NK-92 (cell line): ENCODE results near the gene RPL5.

Source experiments
- DNase-seq: peaks from one replicate; lab custom pipeline; 2025; ENCODE audit not compliant: unreplicated experiment; lab: John Stamatoyannopoulos, UW

RPL5 gene

DNA sequence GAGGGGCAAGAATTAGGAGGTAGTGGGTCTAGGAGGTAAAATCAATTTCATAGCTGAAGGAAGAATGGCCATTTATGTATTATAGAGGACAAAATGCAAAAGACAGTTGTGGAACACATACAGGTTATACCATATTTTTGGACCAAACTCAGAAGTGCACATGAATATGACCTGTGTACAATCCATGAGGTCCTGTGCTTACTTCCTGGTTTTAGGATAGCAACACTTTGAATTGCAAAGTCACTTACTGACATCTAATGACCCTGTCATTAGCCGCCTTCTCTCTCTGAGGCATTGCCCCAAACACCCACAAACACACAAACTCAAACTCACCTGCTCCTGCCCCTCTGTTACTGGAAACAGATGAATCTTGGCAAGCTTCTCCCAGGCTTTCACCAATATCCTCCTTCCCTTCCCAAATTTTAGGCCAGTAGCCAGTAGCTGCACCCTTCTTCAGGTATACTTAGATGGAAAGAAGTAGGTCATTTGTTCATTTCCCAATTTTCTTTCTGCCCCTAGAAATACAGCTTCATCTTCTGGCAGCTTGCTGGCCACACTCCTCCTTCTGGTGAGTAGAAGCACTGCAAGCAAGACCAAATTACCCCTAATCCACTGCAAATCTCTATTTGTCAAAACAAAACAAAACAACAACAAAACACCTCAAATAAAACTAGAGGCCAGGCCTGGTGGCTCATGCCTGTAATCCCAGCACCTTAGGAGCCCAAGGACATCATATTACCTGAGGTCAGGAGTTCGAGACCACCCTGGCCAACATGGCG lies 13.7 kb upstream of the RPL5 start:
- no peak for DNase-seq

DNA sequence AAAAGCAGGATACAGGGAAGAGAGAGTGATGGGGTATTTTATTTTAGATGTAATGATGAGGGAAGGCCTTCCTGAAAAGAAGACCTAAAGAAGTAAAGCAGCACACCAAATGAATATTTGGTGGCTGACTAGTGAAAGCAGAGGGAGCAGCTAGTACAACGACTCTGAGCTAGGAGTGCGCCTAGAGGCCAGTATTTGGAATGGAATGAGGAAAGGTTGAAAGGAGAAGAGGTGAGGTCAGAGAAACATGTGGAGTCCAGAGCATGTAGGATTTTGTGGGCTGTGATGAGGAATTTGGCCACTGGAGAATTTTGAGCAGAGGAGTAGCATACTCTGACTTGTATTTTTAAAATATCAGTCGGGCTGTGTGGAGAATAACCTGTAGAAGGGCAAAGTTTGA lies 11.8 kb upstream of the RPL5 start:
- DNase-seq = no peak

DNA sequence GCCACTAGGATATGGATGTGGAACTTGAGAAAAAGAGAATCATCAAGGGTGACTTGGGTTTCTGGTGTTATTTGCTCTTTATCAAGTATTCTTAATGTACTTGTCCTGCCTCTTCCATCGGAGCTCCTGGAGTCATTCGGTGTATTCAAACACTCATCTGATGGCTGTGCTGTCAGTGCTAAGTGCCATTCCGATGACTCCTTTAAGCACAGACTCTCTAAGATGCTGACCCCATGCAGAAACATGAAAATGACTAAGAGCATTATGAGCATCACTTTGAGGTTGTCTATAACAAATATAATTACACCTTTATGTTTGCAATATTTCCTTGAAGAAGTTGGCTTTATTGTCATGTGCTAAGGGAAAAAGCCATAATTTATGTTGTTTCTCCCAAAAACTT lies 11.3 kb upstream of the RPL5 start:
- DNase-seq = no peak

DNA sequence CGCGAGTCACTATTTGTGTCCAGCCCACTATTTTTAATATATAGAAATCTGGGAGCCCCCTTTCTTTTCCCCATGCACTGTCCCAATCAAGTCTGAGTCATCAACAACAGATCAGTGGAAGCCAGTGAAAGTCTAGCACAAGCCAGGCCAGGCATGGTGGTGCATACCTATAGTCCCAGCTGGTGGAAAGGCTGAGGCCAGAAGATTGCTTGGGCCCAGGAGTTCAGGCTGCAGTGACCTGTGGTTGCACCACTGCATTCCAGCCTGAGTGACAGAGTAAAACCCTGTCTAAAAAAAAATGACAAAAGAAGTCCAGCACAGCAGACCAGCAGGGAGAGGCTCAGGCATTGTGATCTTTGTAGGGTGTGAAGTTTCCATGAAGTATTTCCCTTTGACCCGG lies 9.0 kb upstream of the RPL5 start:
- no peak for DNase-seq

DNA sequence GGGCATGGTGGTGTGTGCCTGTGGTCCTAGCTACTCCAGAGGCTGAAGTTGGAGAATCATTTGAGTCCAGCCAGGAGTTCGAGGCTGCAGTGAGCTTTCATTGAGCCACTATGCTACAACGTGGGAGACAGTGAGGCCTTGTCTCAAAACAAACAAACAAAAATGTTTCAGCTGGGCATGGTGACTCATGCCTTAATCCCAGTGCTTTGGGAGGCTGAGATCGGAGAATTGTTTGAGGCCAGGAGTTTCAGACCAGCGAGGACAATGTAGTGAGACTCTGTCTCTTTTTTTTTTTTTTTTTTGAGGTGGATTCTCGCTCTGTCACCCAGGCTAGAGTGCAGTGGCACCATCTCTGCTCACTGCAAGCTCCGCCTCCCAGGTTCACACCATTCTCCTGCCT lies 5.0 kb upstream of the RPL5 start:
- no peak for DNase-seq

DNA sequence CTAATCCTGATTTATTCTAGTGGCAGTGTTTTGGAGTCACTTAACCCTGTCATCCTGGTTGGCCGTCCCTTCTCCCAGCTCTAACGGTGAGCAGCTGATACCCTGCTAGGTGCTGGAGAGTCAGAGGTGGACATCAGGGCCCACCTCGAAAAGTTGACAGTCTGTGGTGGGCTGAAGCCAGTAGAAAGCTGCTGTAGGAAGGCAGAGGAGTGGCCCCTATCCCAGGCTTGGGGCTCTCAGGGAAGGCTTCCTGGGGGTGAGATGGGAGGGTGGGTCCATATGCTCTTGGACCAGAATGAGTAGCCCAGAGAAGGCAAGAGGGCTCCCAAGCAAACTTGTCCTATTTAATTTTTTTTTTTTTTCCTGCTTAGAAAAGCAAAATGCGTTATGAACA lies 475 bp upstream of the RPL5 start:
- DNase-seq = no peak

DNA sequence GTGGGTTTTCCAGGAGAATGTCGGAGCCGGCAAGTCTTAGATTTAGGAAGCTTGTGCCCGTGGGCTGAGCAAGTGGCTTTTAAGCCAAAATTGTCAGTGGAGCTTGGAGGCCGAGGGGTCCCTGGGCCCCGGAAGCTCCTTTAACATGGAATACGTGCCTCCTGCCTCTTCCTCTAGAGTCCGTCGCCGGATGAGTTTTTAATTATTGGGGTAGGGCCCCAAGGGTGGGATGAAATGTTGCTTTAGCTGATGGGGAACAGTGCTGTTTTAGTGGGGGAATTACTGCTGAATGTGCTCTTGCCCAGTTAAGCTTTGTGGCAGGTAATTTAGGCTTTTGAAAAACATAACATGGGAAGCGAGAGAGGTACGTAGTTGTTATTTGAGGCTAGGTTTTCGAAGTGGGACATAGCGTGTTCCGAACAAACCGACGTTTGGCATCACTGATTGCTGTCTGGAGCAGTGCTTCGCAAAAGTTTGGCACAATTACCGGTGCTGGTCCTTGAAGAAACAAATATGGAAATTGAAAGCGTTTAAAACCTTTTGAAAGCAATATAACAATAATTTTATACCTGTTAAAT lies 786 bp downstream of the RPL5 start:
- no peak for DNase-seq

DNA sequence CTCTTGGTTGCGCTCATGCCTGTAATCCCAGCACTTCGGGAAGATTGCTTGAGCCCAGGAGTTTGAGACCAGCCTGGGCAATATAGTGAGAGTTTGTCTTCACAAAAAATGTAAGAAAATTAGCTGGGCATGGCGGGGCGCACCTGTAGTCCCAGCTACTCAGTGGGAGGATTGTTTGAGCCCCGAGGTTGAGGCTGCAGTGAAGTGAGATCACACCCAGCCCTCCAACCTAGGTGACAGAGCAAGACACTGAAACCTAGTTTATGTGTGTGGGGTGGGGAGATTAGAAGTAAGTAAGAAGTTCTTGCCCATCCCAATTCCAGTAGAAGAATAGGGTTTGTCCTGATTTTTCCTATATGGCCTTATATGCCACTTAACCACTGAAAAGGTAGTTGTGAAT lies 2.0 kb downstream of the RPL5 start:
- DNase-seq = no peak

DNA sequence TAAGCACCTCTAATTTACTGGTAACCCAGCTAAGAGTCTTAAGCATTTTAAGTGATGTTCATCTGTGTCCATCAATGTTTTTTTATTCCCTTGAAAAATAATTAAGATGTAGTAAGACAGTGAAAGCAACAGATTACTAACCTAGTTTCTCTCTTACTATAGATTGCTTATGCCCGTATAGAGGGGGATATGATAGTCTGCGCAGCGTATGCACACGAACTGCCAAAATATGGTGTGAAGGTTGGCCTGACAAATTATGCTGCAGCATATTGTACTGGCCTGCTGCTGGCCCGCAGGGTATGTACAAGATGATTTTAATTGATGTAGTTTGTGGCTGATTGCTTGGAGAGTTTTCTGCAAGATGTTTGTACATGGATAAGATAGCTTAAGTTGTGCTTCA lies 2.8 kb downstream of the RPL5 start:
- DNase-seq = no peak

DNA sequence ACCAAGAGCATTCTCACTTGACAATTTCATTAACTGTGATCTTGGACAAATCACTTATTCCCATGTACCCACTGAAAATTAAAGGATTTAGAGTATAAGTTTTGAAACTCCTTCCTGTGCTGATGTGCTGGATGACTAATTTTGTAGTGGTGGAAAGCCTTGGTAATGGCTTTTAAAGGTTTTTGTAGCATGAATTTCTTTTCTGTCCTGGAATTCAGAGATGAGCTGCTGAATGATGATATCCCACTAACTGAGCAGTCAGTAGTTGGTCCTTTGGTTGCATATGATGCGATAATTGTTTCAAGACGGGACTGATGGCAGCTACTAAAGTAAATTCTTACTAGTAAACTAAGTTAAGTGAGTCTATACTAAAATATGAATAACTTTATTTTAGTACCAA lies 5.2 kb downstream of the RPL5 start:
- no peak for DNase-seq

DNA sequence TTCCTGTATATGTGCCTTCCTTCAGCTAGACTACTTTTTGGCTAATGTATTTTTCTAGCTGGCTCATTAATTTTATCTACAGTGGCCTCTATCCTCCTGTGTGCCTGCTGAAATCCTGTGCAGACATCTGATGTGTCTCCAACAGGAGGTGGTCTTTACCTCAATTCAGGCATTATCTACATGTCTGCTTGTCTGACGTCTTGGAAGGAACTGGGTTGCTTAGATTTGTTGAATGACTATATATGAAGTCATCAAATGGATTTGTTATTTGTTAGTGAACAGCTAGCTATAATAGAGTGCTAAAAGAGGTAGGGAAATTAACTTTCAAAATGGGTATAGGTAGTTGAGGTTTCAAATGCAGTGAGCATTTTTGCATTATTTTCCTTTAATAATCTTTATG lies 6.7 kb downstream of the RPL5 start:
- no peak for DNase-seq

DNA sequence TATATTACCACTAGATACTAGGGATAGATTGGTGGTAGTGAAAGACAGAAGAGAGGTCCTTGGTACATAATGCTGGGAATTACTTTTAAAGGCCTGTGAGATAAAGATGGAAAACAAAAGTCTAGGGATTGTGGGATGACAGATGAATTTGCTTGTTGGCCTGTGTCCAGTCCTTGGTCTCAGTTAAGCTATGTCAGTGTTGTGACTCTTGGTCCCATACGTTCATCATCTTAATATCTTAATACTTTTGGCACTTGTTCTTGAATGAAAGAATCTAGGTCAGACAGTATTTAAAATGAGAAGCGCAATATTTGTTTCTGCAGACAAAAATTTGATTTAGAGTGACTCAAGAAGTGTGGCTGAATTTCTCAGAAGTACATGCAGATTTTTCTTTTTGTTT lies 7.6 kb downstream of the RPL5 start:
- DNase-seq = no peak

DNA sequence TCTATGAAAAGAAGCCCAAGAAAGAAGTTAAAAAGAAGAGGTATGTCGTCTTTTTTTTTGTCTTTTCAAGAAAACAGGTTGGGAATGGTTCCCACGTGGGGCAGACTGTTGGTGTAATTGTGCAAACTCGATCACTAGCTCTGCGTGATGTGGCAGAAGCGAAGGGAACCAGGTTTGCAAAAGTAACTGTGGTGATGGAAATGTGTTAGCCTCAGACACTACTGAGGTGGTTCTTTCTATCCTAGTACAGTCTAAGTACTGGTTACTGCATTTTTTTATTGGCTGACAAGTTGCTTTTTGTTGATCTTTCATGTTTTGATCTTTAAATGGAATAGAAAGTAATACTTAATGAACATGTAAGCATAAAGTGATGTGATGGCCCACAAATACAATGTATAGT lies 8.8 kb downstream of the RPL5 start:
- no peak for DNase-seq

DNA sequence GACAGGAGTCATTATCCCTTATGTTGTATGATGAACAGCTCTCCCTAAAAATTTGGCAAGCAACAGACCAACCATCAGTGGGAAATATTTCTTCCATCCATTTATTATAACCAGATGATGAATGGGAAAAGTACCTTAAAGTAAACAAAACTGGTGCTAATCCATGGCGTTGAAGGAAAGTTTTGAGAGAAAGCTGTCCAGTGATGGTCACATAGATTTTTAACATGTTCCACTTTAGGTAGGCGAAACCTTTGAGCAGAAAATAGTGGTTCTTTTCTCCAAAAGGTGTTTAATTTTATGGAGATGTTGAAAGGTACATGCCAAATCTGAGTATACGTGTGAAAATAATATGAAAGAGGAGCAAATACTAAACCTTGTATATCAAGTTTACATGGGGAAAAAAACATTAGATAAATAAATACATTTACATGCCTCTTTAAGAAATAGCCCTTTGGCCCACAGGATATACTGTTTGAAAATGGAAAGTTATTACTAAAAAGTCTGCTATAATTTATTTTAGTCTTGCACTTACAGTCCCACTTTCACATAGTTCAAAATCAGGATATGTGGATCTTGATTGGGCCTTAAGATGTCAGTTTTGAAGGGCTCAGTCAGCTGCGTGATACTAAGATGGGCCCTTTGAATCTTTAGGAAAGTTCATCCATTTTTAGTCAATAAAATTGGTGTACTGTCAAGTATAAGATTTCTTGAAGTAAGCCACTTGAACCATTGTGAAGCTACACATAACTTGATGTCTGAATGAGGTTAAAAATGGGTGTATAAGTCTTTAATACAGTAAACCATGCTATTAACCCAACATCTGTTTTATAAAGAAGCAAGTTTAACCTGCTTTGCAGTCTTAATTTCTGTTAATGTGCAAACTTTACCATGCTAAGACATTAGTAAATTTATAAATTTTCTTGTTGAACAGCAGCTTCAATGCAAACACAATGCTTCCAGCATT lies 10.5 kb downstream of the RPL5 start:
- DNase-seq = no peak

DNA sequence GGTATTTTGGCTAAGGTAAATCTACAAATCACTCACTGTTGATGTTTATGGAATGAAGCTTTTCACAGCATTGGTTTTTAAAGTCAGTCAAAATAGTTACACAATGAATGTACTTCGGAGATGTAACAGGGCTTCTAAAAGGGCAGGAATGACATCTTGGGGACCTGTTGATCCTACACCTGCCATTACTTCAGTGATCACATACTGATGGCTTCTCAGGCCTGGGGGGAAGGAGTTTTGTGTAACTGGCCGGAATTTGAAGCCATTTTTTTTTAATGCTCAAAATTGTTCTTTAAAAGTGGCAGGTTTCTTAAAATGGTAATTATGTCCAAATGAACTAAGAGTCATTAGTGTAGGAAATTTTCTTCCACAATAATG lies 11.2 kb downstream of the RPL5 start:
- no peak for DNase-seq

DNA sequence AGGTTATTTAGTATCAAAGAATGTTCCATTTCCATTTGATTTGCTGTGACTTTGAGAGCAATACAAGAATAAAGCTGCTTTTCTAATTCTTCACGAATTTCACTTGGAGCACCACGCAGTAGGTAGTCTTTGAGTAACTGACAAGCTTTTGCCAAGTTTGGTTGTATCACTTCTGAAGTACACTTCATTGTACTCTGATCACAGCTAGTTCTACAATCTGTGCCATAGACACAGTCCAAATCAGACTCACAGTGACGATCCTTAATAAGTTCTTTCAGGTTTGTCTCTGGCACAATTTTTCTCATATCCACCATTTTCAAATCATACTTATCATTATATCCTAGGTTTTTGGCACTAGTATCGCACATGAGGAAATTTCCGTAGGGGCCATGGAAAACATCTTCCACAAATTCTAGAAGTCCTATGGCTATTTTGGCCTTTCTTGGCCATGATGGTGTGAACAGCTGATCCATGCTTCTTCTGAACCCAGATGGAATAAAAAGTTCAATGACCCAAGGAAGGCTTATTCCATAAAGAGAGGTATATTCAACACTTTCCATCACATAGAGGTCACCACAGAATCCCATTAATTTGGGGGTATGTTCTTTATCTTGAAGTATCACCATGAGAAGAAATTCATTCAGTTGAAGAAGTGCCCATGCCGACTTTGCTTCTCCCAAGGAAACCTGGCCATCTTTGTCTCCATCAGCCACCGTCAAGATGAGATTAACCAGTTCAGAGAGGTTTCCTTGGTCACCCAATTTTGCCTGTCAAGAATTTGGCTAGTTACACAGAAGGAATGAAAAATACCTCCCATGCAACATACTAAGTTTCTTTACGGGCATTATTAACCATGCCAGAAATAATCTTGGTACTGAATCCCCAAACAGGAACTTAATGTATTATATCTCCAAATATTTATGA lies 11.9 kb downstream of the RPL5 start:
- DNase-seq = no peak

DNA sequence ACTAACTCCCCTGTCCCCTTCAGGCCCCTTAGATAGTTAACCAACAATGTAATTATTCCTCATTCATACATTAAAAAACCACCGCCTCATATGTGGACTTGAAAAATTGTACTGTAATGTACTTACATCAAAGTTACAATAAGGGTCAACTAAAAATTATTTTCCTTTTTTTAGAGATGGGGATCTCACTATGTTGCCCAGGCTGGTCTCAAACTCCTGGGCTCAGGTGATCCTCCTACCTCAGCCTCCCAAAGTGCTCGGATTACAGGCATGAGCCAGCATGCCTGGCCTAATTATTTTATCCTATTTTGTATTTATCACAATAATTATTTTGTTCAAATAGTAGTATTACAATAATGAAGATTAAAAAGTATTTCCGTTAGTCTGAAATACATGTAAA lies 12.6 kb downstream of the RPL5 start:
- DNase-seq = no peak

DNA sequence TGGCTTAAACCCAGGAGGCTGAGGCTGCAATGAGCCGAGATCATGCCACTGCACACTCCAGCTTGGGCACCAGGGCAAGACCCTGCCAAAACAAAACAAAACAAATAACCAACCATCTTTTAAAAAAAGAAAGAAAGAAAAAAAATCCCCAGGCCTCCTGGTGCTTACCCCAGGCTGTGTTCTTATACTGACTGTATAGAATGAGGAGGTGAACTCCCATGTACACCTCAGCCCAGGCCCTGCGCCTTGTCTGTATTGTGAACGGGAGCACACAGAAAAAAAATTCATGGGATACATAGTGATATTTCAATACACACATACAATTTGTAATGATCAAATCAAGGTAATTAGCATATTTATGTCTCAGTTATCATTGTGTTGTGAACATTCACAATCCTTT lies 14.1 kb downstream of the RPL5 start:
- DNase-seq = no peak

DNA sequence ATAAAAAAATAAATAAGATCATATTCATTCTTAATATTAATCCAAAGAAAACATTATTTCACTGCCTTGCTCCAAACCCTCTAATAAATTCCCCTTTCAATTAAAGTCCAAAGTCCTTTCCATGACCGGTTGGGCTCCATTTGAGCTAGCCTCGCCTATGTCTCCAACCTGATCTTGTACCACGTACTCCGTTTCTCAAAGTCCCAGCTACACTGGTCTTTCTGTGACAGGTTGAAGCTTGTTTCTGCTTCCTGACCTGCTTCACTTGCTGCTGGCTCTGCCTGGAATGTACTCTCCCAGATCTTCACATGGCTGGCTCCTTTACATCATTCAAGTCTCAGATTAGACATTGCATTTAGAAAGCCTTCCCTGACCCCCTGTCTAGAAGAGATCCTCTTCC lies 16.4 kb downstream of the RPL5 start:
- DNase-seq = no peak

DNA sequence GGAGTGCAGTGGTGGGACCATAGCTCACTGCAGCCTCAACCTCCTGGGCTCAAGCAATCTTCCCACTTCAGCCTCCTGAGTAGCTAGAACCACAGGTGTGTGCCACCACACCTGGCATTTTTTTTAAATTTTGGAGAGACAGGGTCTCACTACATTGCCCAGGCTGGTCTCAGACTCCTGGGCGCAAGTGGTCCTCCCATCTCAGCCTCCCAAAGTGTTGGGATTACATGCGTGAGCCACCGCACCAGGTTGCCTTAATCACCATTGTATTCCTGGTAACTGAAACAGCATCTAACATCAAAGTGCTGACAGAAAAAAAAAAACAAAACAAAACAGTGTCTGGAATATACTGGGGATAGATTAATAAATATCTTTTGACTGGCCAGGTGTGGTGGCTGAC lies 18.2 kb downstream of the RPL5 start:
- DNase-seq = no peak

DNA sequence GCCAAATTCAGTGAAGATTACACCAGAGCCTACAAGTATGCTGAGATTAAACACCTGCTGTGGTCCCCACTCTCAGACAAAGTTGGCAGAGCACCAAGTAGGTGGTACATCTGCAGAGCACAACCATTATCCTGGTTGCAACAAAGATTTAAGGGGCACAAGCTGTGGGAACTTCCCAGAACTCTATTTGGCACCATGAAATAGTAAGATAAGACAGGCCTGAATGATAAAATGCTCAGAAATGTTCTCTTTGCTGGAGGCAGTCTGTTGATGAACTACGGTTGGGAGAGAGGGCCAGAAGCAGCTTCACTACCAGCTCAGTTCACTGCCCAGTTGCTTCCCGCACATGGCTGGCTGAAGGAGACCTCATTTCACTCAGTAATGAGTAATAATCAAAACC lies 19.9 kb downstream of the RPL5 start:
- DNase-seq = no peak
